ENCODE measurements around the gene CACNA1S. TPM values are rescaled to one million over a fixed set of nuclear protein-coding genes. Genes with fewer than 3 reads are reported as not detected.

CACNA1S gene
- total RNA-seq, 1 donor from 2014 or later: not detected

DNA sequence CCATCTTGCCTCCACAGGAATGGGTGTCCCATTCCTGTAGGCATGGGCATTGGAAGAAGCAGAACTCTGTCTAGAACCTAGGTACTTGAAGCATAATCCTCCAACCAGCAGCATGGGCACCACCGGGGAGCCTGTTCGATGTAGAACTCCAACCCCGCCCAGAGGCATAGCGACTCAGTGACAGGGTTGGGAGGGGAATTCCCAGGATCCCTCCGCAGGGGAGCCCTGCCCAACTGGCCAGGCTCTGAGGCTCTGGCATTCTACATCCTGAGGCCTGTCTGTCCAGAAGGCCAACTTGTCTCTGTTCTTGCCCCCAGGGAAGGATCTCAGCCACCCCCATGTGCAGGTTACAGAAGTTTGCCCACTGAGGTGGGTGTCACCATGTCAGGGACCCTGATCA, 38.2 kb downstream of the CACNA1S start:
- no peak for DNase-seq (ENCODE audit: low spot score in 2 of 2)
- H3K4me3 ChIP-seq: no peak overlapping the region
- H3K27me3 ChIP-seq: no peaks in the 10 kb centered on the region
- intact Hi-C loops (cut with DNase I): no loop called here
- H3K4me1 ChIP-seq: no peaks in the 10 kb centered on the region
- no peaks in the 10 kb centered on the region for H3K9me3 ChIP-seq
- H3K36me3 ChIP-seq: no peaks in the 10 kb centered on the region
- TF ChIP-seq, protein P1, sequence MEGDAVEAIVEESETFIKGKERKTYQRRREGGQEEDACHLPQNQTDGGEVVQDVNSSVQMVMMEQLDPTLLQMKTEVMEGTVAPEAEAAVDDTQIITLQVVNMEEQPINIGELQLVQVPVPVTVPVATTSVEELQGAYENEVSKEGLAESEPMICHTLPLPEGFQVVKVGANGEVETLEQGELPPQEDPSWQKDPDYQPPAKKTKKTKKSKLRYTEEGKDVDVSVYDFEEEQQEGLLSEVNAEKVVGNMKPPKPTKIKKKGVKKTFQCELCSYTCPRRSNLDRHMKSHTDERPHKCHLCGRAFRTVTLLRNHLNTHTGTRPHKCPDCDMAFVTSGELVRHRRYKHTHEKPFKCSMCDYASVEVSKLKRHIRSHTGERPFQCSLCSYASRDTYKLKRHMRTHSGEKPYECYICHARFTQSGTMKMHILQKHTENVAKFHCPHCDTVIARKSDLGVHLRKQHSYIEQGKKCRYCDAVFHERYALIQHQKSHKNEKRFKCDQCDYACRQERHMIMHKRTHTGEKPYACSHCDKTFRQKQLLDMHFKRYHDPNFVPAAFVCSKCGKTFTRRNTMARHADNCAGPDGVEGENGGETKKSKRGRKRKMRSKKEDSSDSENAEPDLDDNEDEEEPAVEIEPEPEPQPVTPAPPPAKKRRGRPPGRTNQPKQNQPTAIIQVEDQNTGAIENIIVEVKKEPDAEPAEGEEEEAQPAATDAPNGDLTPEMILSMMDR (IDR thresholded peaks at IDR 0.05): no peak
- no peak overlapping the region for H3K27ac ChIP-seq

DNA sequence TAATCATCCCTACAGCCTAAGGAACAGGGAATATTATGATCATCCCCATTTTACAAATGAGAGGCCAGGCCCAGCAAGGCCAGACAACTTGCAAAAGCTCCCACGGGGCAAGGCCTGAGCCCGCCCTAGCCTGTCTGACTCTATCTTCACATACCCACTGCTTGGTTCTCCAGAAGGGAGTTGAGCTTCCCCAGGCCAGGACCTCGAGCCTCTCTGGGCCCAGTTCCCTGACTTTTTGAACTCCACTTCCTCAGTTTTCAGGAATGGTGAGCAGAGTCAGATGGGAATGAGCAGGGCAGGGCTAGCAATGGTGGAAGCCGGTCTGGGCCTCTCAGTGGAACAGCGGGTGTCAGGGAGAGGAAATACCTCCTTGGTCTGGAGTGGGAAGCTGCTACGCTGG, 39.3 kb downstream of the CACNA1S start:
- Histone ChIP-seq H3K4me1 (no peaks in the 10 kb centered on the region), H3K27ac (no peak overlapping the region), H3K4me3 (no peak overlapping the region), H3K36me3 (no peaks in the 10 kb centered on the region), H3K9me3 (no peaks in the 10 kb centered on the region), H3K27me3 (no peaks in the 10 kb centered on the region)
- TF ChIP-seq, protein P1 (IDR thresholded peaks at IDR 0.05): no peak
- DNase-seq (ENCODE audit: low spot score in 2 of 2): no peak
- intact Hi-C loops (cut with DNase I): no loop called here

DNA sequence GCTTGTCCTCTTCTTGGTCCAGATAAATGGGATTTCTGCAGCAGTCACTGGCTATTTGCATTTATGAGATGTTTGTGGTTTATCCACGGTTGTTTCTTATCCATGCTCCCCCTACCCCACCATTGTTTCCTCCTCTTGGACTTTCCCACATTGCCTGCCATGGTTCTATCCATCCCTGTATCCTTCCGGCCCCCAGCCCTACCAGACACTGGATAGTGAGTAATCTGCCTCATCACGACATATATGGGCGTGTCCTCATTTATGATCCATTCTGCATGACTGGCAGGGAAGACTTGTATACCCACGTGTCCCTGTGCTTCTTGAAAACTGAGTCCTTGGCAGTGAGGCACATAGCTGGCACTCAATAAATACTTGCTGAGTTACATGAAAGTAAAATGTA, 40.1 kb downstream of the CACNA1S start:
- intact Hi-C loops (cut with DNase I): no loop called here
- DNase-seq (ENCODE audit: low spot score in 2 of 2): no peak
- H3K27me3 ChIP-seq: no peaks in the 10 kb centered on the region

DNA sequence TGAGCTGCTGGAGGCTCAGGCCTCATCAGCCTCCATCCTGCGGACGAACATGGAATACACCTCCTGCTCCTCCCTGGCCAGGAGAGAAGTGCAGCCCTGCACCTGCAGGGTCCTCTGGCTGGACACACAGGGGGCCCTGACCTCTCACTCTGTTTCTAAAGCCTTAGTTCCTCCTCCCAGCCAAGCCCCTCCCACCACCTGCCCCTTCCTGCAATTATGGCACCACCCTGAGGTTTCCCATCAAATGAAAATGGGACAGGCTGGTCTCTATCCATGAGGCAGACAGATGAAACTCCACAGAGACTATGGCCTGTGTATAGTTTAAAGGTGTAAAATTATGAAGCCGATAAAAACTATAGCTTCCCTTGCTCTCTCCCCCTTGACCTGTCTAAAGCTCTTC, 42.6 kb downstream of the CACNA1S start:
- TF ChIP-seq, protein P1 (IDR thresholded peaks at IDR 0.05): no peak
- intact Hi-C loops (cut with DNase I): no loop called here
- Histone ChIP-seq H3K4me3 (no peak overlapping the region), H3K27me3 (no peaks in the 10 kb centered on the region), H3K36me3 (no peaks in the 10 kb centered on the region), H3K27ac (no peak overlapping the region), H3K9me3 (no peaks in the 10 kb centered on the region), H3K4me1 (no peaks in the 10 kb centered on the region)
- no peak for DNase-seq (ENCODE audit: low spot score in 2 of 2)

More for the DNA sequence above, 40.1 kb downstream of the CACNA1S start:
- H3K4me1 ChIP-seq: no peaks in the 10 kb centered on the region
- no peaks in the 10 kb centered on the region for H3K36me3 ChIP-seq
- no peak overlapping the region for H3K27ac ChIP-seq
- H3K9me3 ChIP-seq: no peaks in the 10 kb centered on the region
- no peak overlapping the region for H3K4me3 ChIP-seq
- TF ChIP-seq, protein P1 (IDR thresholded peaks at IDR 0.05): no peak

DNA sequence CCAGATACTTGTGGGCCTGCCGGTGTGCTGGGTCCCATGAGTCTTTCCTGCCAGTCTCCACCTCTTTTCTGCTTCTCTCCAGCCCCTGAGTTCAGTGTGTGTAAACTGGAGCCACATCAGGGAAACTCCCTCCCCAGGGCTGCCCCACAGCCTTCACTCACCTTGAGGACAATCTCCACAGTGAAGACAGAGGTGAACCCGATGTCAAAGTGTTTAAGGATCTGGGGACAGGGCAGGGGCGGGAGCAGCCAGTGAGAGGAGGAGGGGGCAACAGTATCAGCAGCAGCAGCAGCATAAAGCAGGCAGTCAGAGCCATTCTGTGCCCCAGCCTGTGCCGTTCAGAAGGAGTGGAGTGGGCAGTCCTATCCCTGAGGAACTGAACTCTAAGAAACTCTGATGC, 43.2 kb downstream of the CACNA1S start:
- H3K36me3 ChIP-seq: no peaks in the 10 kb centered on the region
- H3K9me3 ChIP-seq: no peaks in the 10 kb centered on the region
- TF ChIP-seq, protein P1 (IDR thresholded peaks at IDR 0.05): no peak
- no peaks in the 10 kb centered on the region for H3K4me1 ChIP-seq
- H3K4me3 ChIP-seq: no peak overlapping the region
- H3K27ac ChIP-seq: no peak overlapping the region
- intact Hi-C loops (cut with DNase I): no loop called here
- DNase-seq (ENCODE audit: low spot score in 2 of 2): no peak
- H3K27me3 ChIP-seq: no peaks in the 10 kb centered on the region

DNA sequence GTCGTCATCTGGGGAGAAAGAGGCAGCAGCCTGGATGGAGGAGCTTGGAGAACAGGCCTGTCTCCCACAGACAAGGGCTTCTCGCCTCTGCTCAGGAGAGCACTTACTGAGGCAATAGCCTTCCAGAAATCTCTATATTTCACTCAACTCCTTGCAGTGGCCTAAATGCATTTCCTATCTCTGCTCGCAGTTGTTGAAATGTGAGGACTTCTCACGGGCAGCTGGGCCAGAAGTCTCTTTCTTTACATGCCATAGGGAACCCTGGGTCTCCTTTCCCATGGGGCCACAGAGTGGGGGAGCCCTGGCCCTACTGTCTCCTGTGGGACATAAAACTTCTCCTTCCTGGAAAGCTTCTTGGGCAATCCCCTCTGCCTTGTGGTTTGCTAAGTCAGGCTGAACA, 45.2 kb downstream of the CACNA1S start:
- DNase-seq (ENCODE audit: low spot score in 2 of 2): no peak
- Histone ChIP-seq H3K9me3 (no peaks in the 10 kb centered on the region), H3K4me1 (no peaks in the 10 kb centered on the region), H3K36me3 (no peaks in the 10 kb centered on the region), H3K27ac (no peak overlapping the region), H3K27me3 (no peaks in the 10 kb centered on the region), H3K4me3 (no peak overlapping the region)
- TF ChIP-seq, protein P1 (IDR thresholded peaks at IDR 0.05): no peak
- intact Hi-C loops (cut with DNase I): no loop called here

Data from ascending aorta (tissue), 2 donors.